HFFc6 (cell line): ENCODE results near the gene PNCK. TPM values are rescaled to one million over a fixed set of nuclear protein-coding genes. Genes with fewer than 3 reads are reported as not detected.

Source experiments
- DNase-seq: peaks from one replicate; pipeline ENCODE4 v3.0.0-alpha.2; 2018
- H3K27ac Mint-ChIP-seq: 2 replicates; pipeline ENCODE4 v1.8.0; 2020; ENCODE audit warnings: mild to moderate bottlenecking, mixed read lengths
- H3K27me3 Mint-ChIP-seq: 2 replicates; pipeline ENCODE4 v1.8.0; 2021; ENCODE audit warnings: mild to moderate bottlenecking, moderate library complexity, mixed read lengths; ENCODE audit not compliant: insufficient read depth
- H3K36me3 Mint-ChIP-seq: 2 replicates; pipeline ENCODE4 v1.8.0; 2021; ENCODE audit warnings: low read depth, mixed read lengths
- H3K4me1 Mint-ChIP-seq: 2 replicates; pipeline ENCODE4 v1.8.0; 2020; ENCODE audit warnings: low read depth, mixed read lengths
- H3K4me3 Mint-ChIP-seq: 2 replicates; pipeline ENCODE4 v1.8.0; 2020; ENCODE audit warnings: mild to moderate bottlenecking, moderate library complexity, mixed read lengths
- H3K9me3 Mint-ChIP-seq: 2 replicates; pipeline ENCODE4 v1.8.0; 2020; ENCODE audit warnings: mild to moderate bottlenecking, mixed read lengths
- CTCF ChIP-seq: fragments of 200-600 bp; sonication (generic); IDR thresholded peaks from 2 replicates; pipeline ENCODE4 v1.5.0; 2021; ENCODE audit warnings: antibody characterized with exemption, mild to moderate bottlenecking
- total RNA-seq, 6 experiments: library from RNA; stranded (reverse); fragmentation: NEBNext Ultra II Directional; extraction: Animal tissue kit (Norgen Biotek cat#: 25700); gene quantifications; 2 replicates in 1 of 6; 3 replicates in 5 of 6; pipeline ENCODE4 v1.2.3, GENCODE V29; 2021

The PNCK gene
- total RNA-seq, 6 experiments from 2014 or later, result 0.26 to 0.43 TPM; not detected in 4

GRCh38 chrX:153628665-153629064 lies 44.9 kb downstream of the PNCK start:
- TF ChIP-seq CTCF, result no peak
- Mint-ChIP-seq H3K4me3 (no peak overlapping the region), H3K27me3 (peaks cover 19% of the 10 kb centered on the region), H3K4me1 (no peaks in the 10 kb centered on the region), H3K9me3 (peaks cover 7% of the 10 kb centered on the region), H3K27ac (no peak overlapping the region), H3K36me3 (peaks cover 5% of the 10 kb centered on the region; the same call in 1 of the 2 replicates)
- DNase-seq, result no peak

GRCh38 chrX:153628129-153628528 lies 45.5 kb downstream of the PNCK start:
- TF ChIP-seq CTCF, result no peak
- Mint-ChIP-seq H3K9me3 (peaks cover 7% of the 10 kb centered on the region), H3K27me3 (peaks cover 19% of the 10 kb centered on the region), H3K4me3 (no peak overlapping the region), H3K4me1 (no peaks in the 10 kb centered on the region), H3K27ac (no peak overlapping the region), H3K36me3 (peaks cover 5% of the 10 kb centered on the region; the same call in 1 of the 2 replicates)
- no peak for DNase-seq

- peaks cover 5% of the 10 kb centered on the region; the same call in 1 of the 2 replicates for H3K36me3 Mint-ChIP-seq
- H3K27ac Mint-ChIP-seq, result no peak overlapping the region
- H3K4me1 Mint-ChIP-seq, result no peaks in the 10 kb centered on the region
- DNase-seq, result no peak
- no peak for TF ChIP-seq CTCF
- H3K9me3 Mint-ChIP-seq, result peaks cover 7% of the 10 kb centered on the region
- peaks cover 19% of the 10 kb centered on the region for H3K27me3 Mint-ChIP-seq
- H3K4me3 Mint-ChIP-seq, result no peak overlapping the region
These were observed 45.9 kb downstream of the PNCK start for GRCh38 chrX:153627675-153628111.

- Mint-ChIP-seq H3K9me3 (peaks cover 7% of the 10 kb centered on the region), H3K4me3 (no peak overlapping the region), H3K4me1 (no peaks in the 10 kb centered on the region), H3K36me3 (peaks cover 5% of the 10 kb centered on the region; the same call in 1 of the 2 replicates), H3K27ac (no peak overlapping the region), H3K27me3 (peaks cover 19% of the 10 kb centered on the region)
- DNase-seq, result no peak
- no peak for TF ChIP-seq CTCF
These were observed 46.5 kb downstream of the PNCK start for GRCh38 chrX:153626863-153627674.

- H3K36me3 Mint-ChIP-seq, result peaks cover 2% of the 10 kb centered on the region; the same call in 1 of the 2 replicates
- no peak overlapping the region for H3K4me3 Mint-ChIP-seq
- TF ChIP-seq CTCF, result no peak
- H3K4me1 Mint-ChIP-seq, result no peaks in the 10 kb centered on the region
- no peak overlapping the region for H3K27ac Mint-ChIP-seq
- no peak for DNase-seq
- peaks cover 19% of the 10 kb centered on the region for H3K27me3 Mint-ChIP-seq
- H3K9me3 Mint-ChIP-seq, result peaks cover 4% of the 10 kb centered on the region
These were observed 47.5 kb downstream of the PNCK start for GRCh38 chrX:153626025-153626633.
